ENCODE data around the gene ADAMTSL2. TPM values are rescaled to one million over a fixed set of nuclear protein-coding genes. Genes with fewer than 3 reads are reported as not detected.
A peak's percentile ranks its signal among the peaks of the same experiment; 100 is the strongest.

The ADAMTSL2 gene
- total RNA-seq, 1 donor from 2014 or later = 0.16 TPM

DNA sequence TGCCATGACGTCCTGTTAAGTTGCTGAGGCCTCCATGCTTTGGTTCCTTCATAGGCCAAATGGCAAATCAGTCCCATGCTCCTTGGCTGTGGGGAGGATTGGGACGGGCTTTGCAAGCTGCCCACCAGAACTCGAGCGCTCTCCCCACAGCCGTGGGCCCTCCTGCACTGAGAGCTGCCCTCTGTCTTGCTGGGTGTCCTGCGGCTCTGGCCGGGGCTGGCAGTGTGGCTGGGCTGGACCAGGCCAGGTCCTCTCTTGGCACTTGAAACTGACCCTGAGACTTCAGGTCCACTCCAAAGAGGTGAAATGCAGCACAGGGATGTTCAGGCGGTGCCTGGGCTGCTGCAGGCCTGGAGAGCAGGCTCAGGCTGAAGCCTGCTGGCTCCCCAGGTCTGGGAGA is 16.8 kb upstream of the ADAMTSL2 start:
- Mint-ChIP-seq H3K9me3 (no peaks in the 10 kb centered on the region), H3K4me1 (no peaks in the 10 kb centered on the region), H3K27me3 (ENCODE audit: low read depth) (no peaks in the 10 kb centered on the region), H3K27ac (ENCODE audit: unreplicated experiment) (no peak overlapping the region), H3K4me3 (no peak overlapping the region), H3K36me3 (ENCODE audit: low read depth) (no peaks in the 10 kb centered on the region)
- TF ChIP-seq, protein P1, sequence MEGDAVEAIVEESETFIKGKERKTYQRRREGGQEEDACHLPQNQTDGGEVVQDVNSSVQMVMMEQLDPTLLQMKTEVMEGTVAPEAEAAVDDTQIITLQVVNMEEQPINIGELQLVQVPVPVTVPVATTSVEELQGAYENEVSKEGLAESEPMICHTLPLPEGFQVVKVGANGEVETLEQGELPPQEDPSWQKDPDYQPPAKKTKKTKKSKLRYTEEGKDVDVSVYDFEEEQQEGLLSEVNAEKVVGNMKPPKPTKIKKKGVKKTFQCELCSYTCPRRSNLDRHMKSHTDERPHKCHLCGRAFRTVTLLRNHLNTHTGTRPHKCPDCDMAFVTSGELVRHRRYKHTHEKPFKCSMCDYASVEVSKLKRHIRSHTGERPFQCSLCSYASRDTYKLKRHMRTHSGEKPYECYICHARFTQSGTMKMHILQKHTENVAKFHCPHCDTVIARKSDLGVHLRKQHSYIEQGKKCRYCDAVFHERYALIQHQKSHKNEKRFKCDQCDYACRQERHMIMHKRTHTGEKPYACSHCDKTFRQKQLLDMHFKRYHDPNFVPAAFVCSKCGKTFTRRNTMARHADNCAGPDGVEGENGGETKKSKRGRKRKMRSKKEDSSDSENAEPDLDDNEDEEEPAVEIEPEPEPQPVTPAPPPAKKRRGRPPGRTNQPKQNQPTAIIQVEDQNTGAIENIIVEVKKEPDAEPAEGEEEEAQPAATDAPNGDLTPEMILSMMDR (conservative IDR thresholded peaks at IDR 0.05) = no peak
- no peak for DNase-seq (ENCODE audit: low read depth, low spot score)

DNA sequence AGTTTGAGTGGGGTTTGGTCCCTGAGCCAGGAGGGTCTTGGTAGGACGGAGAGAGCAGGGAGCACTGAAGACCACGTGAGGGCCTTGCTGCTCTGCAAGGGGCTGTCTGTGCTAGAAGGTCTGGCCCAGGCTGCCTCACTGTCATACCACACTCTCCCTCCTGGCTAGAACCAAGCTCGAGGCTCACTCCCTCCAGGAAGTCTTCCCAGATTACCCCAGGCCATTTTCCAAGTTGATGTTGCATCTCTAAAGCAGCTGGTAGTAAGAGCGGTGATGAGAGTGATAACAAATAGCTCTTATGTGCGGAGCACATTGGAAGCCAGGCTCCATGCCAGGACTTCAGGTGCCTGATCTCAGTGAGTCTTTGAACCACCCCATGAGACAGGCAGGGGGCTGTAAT is 16.3 kb upstream of the ADAMTSL2 start:
- TF ChIP-seq, protein P1 (conservative IDR thresholded peaks at IDR 0.05) = no peak
- no peak overlapping the region for H3K4me3 Mint-ChIP-seq
- no peaks in the 10 kb centered on the region for H3K36me3 Mint-ChIP-seq (ENCODE audit: low read depth)
- no peaks in the 10 kb centered on the region for H3K4me1 Mint-ChIP-seq
- no peaks in the 10 kb centered on the region for H3K9me3 Mint-ChIP-seq
- peaks cover 1% of the 10 kb centered on the region for H3K27me3 Mint-ChIP-seq (ENCODE audit: low read depth)
- H3K27ac Mint-ChIP-seq (ENCODE audit: unreplicated experiment) = peak overlapping the region; percentile 43
- DNase-seq (ENCODE audit: low read depth, low spot score) = no peak

DNA sequence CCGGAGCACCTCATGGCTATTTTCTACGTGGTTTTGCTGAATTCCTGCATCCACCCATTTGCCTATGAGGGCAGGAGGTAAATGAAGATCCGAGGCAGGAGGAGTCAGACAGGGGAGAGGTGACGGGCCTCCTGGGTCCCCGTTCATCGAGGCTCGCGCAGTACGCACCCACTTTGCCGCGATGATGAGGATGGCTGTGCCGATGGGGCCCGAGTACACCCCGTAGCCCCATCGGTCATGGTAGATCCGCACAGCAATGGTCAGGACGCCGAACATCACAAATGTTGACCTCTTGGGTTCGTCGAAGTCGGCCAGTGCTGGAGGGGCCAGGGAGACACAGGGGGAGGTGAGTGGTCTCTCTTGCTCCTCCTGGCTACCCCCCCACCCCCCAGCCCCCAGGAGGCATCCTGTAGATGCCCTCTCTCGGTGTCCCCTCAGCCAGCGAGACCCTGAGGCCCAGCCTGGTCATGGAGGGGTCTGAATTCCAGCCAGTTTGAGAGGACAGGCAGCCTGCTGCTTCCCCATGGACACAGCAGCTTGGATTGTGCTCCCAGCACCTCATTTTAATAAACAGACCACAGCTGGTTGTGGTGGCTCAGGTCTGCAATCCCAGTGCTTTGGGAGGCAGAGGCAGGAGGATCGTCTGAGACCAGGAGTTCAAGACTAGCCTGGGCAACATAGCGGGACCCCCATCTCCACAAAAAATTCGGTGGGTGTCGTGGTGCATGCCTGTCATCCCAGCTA is 15.6 kb upstream of the ADAMTSL2 start:
- DNase-seq (ENCODE audit: low read depth, low spot score) = no peak
- H3K9me3 Mint-ChIP-seq = no peaks in the 10 kb centered on the region
- H3K4me3 Mint-ChIP-seq = no peak overlapping the region
- TF ChIP-seq, protein P1 (conservative IDR thresholded peaks at IDR 0.05) = no peak
- H3K27ac Mint-ChIP-seq (ENCODE audit: unreplicated experiment) = no peak overlapping the region
- peaks cover 2% of the 10 kb centered on the region for H3K27me3 Mint-ChIP-seq (ENCODE audit: low read depth)
- no peaks in the 10 kb centered on the region for H3K36me3 Mint-ChIP-seq (ENCODE audit: low read depth)
- H3K4me1 Mint-ChIP-seq = no peaks in the 10 kb centered on the region

DNA sequence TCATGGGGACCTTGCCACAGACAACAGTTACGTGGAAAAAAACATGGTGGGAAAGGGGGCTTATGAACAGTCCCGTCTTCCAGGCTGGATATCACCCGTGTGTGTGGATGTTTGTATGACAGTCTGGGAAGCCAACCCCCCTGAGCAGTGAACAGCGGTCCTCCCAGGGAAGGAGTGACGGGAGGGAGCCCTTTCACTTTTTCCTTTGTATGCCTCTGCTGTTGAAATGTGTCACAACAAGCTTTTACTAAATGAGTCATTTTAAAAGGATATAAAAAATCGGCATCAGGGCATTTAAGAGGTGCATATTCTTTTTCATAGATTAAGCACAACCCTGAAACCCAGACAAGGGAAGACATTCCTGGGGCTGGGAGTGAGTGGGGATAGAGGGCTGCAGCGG is 14.8 kb upstream of the ADAMTSL2 start:
- no peaks in the 10 kb centered on the region for H3K36me3 Mint-ChIP-seq (ENCODE audit: low read depth)
- H3K4me3 Mint-ChIP-seq = no peak overlapping the region
- H3K27me3 Mint-ChIP-seq (ENCODE audit: low read depth) = peaks cover 2% of the 10 kb centered on the region
- TF ChIP-seq, protein P1 (conservative IDR thresholded peaks at IDR 0.05) = no peak
- H3K27ac Mint-ChIP-seq (ENCODE audit: unreplicated experiment) = no peak overlapping the region
- DNase-seq (ENCODE audit: low read depth, low spot score) = no peak
- H3K9me3 Mint-ChIP-seq = no peaks in the 10 kb centered on the region
- no peaks in the 10 kb centered on the region for H3K4me1 Mint-ChIP-seq

DNA sequence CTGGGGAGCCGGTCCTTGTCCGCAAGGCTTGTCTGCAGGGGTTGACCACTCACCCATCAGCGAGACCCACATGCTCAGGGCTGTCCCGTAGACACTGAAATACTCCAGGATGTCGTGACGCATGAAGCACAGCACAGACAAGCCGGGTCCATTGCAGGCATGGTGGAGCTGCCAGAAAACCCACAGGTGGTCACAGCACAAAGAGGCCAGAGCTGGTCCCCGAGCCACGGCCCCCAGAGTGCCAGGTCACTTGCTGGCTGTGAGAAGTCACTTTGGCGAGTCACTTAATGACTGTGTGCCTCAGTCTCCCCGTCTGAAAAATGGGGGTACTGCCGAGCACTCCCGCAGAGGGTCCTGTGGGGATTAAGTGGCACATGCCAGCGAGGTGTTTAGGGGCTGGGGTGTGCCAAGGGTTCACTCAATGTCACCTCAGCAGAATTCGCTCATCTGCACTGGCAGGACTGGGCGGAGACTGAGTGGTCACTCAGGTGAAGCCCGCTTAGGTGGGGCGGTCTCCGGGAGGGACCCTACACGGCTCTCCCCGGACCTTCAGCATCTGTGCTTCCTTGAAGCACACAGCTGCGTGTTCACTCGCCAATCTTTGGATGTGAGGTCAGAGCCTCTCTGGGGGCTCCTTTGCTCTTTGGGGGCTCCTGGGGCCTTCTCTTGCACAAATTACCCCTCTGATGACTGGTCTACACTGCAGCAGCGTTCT is 14.2 kb upstream of the ADAMTSL2 start:
- TF ChIP-seq, protein P1 (conservative IDR thresholded peaks at IDR 0.05) = no peak
- no peaks in the 10 kb centered on the region for H3K4me1 Mint-ChIP-seq
- no peaks in the 10 kb centered on the region for H3K9me3 Mint-ChIP-seq
- H3K4me3 Mint-ChIP-seq = no peak overlapping the region
- DNase-seq (ENCODE audit: low read depth, low spot score) = no peak
- H3K36me3 Mint-ChIP-seq (ENCODE audit: low read depth) = no peaks in the 10 kb centered on the region
- H3K27ac Mint-ChIP-seq (ENCODE audit: unreplicated experiment) = no peak overlapping the region
- H3K27me3 Mint-ChIP-seq (ENCODE audit: low read depth) = peaks cover 2% of the 10 kb centered on the region
